Activated naive CD8-positive, alpha-beta T cell treated with anti-CD3 and anti-CD28 coated beads, Interleukin-2, amount 50 U/mL, for 24 hours (primary cell): ENCODE measurements around the gene HOMER2.
A peak's percentile ranks its signal among the peaks of the same experiment; 100 is the strongest.

Source experiments
- ATAC-seq: fragments of 150-1000 bp; cut with Tn5 transposase; one replicate; pipeline ENCODE4 v1.10.0; 2021
- DNase-seq: peaks from one replicate; pipeline ENCODE4 v3.0.0; 2021
- H3K27ac Mint-ChIP-seq: one replicate; pipeline ENCODE4 v1.8.0; 2021; ENCODE audit warnings: mild to moderate bottlenecking, mixed read lengths
- H3K27me3 Mint-ChIP-seq: one replicate; pipeline ENCODE4 v1.8.0; 2021; ENCODE audit warnings: mixed read lengths
- H3K36me3 Mint-ChIP-seq: one replicate; pipeline ENCODE4 v1.8.0; 2021; ENCODE audit warnings: low read depth, mixed read lengths
- H3K4me1 Mint-ChIP-seq: one replicate; pipeline ENCODE4 v1.8.0; 2021; ENCODE audit warnings: mixed read lengths
- H3K4me3 Mint-ChIP-seq: one replicate; pipeline ENCODE4 v1.8.0; 2021; ENCODE audit warnings: mild to moderate bottlenecking, moderate library complexity, mixed read lengths
- H3K9me3 Mint-ChIP-seq: one replicate; pipeline ENCODE4 v1.8.0; 2021; ENCODE audit warnings: mixed read lengths

The HOMER2 gene

DNA sequence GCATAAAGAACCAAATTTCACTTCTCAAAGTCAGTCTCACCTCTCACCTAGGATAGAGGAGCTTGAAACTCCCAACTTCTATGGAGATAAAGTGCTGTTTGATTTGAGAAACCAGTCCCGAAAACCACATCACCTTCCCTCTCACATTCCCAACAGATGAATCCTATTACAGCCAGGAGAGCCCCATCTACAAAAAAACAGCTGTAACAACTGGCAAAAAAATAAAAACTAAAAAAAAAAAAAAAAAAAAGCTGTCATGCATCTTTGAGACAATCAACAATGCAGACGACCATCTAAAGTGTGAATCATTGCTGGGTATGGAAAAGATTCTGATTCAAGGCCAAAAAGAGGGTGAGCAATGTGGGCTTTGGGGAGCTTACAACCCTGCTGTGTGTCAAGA is 23.8 kb downstream of the HOMER2 start:
- Mint-ChIP-seq H3K4me3 (no peak overlapping the region), H3K27me3 (no peaks in the 10 kb centered on the region), H3K9me3 (no peaks in the 10 kb centered on the region), H3K27ac (no peak overlapping the region), H3K36me3 (no peaks in the 10 kb centered on the region), H3K4me1 (peaks cover 6% of the 10 kb centered on the region)
- ATAC-seq (no peak), DNase-seq (no peak)

DNA sequence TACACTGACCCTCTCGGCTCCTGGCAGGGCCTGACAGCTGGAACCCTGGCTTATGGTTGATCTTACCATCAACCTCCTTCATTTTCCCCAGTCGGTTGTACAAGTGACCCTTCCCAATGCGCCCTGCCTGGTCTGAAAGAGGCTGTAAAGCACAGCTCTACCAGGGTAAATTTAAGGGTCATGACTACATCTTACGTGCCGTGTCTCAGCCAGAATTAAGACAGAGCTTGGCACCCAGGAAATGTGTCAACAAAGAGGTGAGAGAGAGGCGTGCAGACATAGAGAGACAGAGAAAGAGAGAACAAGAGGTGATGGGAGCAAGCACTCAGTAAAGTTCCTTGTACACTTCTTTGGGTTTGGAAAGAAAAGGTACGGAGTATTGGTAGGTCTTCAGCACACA is 28.8 kb downstream of the HOMER2 start:
- ATAC-seq: no peak
- Mint-ChIP-seq H3K36me3 (no peaks in the 10 kb centered on the region), H3K4me1 (no peaks in the 10 kb centered on the region), H3K27ac (no peak overlapping the region), H3K4me3 (no peak overlapping the region), H3K27me3 (no peaks in the 10 kb centered on the region), H3K9me3 (no peaks in the 10 kb centered on the region)
- no peak for DNase-seq

DNA sequence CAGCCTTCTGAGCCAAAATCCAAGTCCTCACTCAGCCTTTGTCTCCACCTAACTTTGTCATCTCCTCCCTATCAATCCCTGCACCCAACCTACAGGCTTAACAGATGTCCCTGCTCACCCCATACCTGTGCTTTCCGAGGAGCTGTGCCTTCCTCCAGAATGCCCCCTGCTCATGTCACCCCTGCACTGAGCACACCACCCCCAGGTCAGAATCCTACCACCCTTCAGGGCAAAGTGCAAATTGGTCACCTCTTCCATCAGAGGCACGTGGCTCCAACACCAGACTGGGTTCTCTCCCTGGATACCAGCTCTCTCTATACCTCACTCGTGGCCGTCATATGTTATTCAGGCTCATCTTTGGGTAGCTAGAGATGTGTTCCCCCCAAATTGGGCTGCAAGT is 29.8 kb downstream of the HOMER2 start:
- no peak for DNase-seq
- ATAC-seq: no peak
- Mint-ChIP-seq H3K4me1 (no peaks in the 10 kb centered on the region), H3K27me3 (no peaks in the 10 kb centered on the region), H3K36me3 (no peaks in the 10 kb centered on the region), H3K27ac (no peak overlapping the region), H3K9me3 (no peaks in the 10 kb centered on the region), H3K4me3 (no peak overlapping the region)

DNA sequence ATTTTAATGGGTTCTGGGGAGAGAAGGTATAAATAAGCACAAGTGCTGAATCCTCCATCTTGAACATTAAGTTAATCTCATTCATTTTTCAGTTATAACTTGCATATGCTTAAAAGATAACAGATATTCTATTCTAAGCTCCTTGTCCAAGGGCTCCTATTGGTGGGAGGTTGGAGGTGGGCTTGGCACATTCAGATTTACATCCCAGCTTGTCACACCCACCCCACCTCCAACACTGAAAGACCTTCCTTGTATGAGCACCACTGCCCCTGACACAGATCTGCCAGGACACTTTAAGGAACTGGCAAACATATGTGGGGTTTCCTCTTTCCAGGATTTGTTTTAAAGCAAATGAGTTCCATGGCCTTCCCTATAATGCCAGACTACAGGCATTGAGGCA is 30.6 kb downstream of the HOMER2 start:
- Mint-ChIP-seq H3K4me3 (no peak overlapping the region), H3K4me1 (no peaks in the 10 kb centered on the region), H3K36me3 (no peaks in the 10 kb centered on the region), H3K27ac (no peak overlapping the region), H3K9me3 (no peaks in the 10 kb centered on the region), H3K27me3 (no peaks in the 10 kb centered on the region)
- ATAC-seq: no peak
- no peak for DNase-seq

DNA sequence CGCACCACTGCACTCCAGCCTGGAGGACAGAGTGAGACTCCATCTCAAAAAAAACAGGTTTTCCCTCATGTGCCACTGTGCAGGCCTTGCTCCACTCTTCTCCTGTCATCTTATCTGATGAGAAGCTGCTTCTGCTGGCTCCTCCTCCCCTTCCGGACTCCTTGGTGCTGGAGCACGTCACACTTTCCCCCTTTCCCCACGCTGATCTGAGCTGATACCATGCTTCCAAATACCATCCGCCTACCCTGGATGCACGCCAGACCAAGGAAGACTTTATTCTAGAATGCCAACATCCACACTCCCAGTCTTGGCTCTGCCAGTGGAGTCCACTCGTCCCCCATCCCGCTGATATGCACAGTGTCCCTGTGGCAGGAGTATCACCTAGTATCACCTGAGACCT is 31.3 kb downstream of the HOMER2 start:
- Mint-ChIP-seq H3K9me3 (no peaks in the 10 kb centered on the region), H3K36me3 (no peaks in the 10 kb centered on the region), H3K27me3 (no peaks in the 10 kb centered on the region), H3K4me3 (no peak overlapping the region), H3K27ac (no peak overlapping the region), H3K4me1 (no peaks in the 10 kb centered on the region)
- ATAC-seq (no peak), DNase-seq (no peak)

DNA sequence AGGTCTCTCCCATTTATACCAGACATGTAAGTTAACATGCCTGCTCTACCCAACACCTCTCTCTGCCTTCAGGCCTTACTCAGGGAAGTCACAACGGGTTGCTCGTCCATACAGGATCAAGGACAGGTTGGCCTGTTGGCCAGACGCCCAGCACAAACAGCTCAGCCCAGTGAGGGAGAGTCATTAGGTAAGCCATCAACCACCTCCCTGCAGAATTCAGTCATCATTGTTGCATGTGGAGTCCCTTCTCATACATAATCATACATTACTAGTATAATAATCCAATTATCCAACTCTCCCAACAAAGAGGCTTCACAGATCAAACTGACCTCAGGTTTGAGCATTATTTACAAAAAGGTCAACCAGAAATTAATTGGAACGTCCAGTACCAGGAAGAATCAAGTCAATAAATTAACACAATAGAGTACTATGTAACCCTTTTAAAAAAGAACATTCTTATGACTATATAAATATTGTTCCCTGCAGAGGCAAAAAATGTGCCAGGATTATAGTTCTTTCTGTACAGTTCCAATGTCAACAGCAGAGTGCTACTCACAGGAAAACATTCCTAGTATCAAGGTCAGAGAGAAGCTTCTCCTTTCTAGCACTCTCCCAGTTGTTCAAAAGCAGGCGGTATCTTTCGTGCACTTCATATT is 33.2 kb downstream of the HOMER2 start:
- H3K9me3 Mint-ChIP-seq: no peaks in the 10 kb centered on the region
- no peak for ATAC-seq
- H3K27me3 Mint-ChIP-seq: no peaks in the 10 kb centered on the region
- no peak for DNase-seq
- H3K4me1 Mint-ChIP-seq: no peaks in the 10 kb centered on the region
- no peaks in the 10 kb centered on the region for H3K36me3 Mint-ChIP-seq
- no peak overlapping the region for H3K4me3 Mint-ChIP-seq
- H3K27ac Mint-ChIP-seq: no peak overlapping the region

DNA sequence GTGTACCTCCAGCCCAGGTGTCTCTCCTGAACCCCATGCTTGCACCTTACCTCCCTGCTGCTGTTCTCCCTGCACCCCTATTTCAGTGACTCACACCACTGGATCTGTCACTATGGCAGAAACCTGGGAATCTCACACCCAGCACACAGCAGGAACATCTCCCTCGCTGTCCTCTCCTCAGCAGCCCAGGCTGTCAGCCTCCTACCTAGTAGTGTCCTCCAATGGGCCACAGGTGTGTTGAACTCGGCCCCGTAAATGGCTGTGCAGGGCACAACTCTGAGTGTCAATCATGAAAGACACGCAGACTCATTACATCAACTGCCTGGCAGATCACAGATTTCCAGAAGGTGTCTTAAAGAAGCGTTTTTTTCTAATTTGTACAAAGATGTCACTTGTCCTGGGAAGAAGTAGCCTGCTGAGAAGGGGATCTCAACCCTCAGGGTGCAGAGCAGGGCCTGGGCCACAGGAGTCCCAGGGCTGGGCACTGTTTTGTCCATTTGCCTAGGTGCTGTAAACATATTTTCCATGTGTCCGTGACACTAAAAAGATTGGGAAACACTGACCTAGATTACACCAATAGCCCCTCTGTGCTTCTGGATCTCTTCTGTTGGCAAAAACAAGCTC is 33.8 kb downstream of the HOMER2 start:
- no peak for ATAC-seq
- DNase-seq: no peak
- Mint-ChIP-seq H3K27me3 (no peaks in the 10 kb centered on the region), H3K27ac (no peak overlapping the region), H3K9me3 (no peaks in the 10 kb centered on the region), H3K4me1 (no peaks in the 10 kb centered on the region), H3K36me3 (no peaks in the 10 kb centered on the region), H3K4me3 (no peak overlapping the region)

DNA sequence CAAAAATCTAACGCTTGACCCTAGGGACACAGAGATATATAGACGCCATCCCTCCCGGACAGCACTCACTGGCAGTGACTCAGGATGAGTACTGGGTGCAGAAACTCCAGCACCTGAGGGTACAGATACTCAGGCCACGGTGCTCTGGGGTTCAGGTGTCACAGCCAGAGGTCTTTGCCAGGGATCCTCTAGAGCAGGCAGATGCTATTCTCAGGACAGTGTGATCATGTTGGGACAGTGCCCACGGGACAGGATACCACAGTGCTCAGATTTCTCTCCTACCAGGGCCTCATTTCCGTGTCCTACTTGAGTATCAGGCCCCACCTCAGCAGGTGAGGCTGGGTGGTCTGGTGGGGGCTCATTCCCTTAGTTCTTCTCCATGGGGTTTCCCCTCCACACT is 34.4 kb downstream of the HOMER2 start:
- Mint-ChIP-seq H3K4me1 (no peaks in the 10 kb centered on the region), H3K36me3 (no peaks in the 10 kb centered on the region), H3K27me3 (no peaks in the 10 kb centered on the region), H3K9me3 (no peaks in the 10 kb centered on the region), H3K4me3 (no peak overlapping the region), H3K27ac (no peak overlapping the region)
- ATAC-seq: no peak
- no peak for DNase-seq

DNA sequence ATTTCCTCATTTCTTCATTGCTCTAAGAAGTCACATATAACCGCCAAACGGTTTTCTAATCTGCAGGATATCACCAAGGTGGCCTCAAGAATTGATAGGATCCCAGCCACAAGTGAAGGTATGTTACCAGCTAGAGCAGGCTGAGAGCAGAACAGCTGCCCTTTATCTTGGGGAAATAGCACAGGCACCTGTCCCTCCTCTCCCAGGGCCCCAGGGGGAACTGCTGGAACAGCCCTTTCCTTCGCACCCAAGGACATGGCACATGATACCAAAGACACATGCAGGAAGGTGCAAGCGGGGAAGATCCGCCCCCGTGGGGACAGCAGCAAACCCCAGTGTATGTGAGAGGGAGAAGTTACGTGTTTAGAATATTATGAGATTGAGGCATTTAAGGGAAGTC is 35.3 kb downstream of the HOMER2 start:
- H3K4me3 Mint-ChIP-seq: no peak overlapping the region
- H3K36me3 Mint-ChIP-seq: no peaks in the 10 kb centered on the region
- no peak overlapping the region for H3K27ac Mint-ChIP-seq
- H3K9me3 Mint-ChIP-seq: no peaks in the 10 kb centered on the region
- DNase-seq (no peak), ATAC-seq (no peak)
- H3K4me1 Mint-ChIP-seq: no peaks in the 10 kb centered on the region
- no peaks in the 10 kb centered on the region for H3K27me3 Mint-ChIP-seq

DNA sequence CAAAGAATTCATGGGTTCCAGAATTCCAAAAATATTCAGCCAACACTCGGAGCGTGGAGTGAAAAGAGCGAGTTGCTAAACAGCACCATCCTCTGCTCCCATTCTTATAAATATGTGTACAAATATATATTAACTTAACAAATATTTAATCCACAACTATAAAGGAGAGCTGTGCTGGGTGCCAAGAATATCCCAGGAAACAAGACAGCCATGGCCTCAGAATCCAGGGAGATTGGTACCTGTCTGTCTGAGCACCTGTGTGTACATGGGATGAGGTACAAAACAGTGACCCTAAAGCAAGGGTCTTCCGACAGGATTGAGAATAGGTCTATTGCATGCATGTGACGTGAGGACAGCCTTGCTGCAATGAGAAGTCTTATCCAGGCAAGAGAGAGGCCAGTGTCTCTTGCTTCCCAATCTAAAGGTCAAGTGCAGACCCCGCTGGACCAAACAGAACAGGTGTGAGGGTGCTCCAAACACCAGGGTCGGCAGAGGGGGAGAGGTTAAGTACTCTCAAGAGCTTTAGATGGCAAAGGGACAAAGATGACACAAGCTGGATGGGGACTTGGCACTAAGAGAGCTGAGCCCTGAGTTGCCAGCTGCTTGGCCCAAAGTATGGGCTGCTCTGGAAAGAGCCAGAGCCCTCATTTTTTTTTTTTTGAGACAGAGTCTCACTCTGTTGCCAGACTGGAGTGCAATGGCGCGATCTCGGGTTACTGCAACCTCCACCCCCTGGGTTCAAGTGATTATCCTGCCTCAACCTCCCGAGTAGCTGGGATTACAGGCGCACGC is 36.2 kb downstream of the HOMER2 start:
- Mint-ChIP-seq H3K9me3 (no peaks in the 10 kb centered on the region), H3K4me3 (no peak overlapping the region), H3K27ac (no peak overlapping the region), H3K27me3 (no peaks in the 10 kb centered on the region), H3K4me1 (no peaks in the 10 kb centered on the region), H3K36me3 (no peaks in the 10 kb centered on the region)
- ATAC-seq: no peak
- DNase-seq: no peak

DNA sequence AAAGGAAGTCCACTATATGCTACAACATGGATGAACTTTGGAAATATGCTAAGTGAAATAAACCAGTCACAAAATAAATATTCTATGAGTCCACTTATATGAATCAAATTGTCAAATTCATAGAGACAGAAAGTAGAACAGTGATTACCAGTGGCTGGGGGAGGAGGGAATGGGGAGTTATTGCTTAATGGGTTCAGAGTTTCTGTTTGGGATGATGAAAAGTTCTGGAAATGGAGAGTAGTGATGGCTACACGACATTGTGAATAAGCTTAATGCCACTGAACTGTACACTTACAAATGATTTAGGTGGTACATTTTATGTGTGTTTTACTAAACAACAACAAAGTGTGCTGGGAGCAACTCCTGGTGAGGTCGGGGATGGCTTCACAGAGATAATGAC is 38.1 kb downstream of the HOMER2 start:
- DNase-seq (no peak), ATAC-seq (no peak)
- peaks cover 2% of the 10 kb centered on the region for H3K9me3 Mint-ChIP-seq
- H3K27ac Mint-ChIP-seq: no peak overlapping the region
- no peaks in the 10 kb centered on the region for H3K4me1 Mint-ChIP-seq
- peaks cover 1% of the 10 kb centered on the region for H3K36me3 Mint-ChIP-seq
- H3K27me3 Mint-ChIP-seq: no peaks in the 10 kb centered on the region
- H3K4me3 Mint-ChIP-seq: no peak overlapping the region

DNA sequence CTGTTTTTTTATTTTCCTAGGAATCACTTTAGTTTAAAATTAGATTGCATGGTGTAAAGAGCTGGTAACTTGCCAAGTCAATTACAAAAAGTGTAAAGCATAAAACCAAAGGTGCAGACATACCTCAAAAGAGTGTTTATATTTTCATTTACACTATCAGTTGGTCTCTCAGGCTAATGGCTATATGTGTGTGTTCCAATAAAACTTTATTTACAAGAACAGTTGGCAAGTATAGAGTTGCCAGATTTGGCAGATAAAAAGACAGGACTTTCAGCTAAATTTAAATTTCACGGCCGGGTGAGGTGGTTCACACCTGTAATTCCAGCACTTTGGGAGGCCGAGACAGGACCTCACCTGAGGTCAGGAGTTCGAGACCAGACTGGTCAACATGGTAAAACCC is 41.1 kb downstream of the HOMER2 start:
- Mint-ChIP-seq H3K36me3 (peaks cover 8% of the 10 kb centered on the region), H3K4me3 (no peak overlapping the region), H3K27me3 (peaks cover 2% of the 10 kb centered on the region)

DNA sequence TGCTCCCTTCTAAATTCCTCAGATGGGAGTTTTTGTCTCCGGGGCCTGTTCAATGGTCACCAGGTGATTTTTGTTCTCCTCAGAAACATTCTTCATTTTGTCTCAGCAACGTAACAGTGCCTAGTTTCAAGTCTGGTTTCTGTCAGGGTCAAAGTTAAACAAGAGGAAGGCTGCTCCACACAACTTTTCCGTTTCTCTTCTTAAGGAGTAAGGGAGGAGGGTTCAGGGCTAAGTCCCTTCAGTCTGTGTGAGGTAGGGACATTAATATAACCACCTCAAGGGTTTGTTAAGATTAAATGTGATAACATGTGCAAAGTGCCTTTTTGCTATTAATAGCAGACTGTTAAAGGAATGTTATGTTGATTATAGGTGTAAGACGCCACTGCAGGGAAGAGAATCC is 41.8 kb downstream of the HOMER2 start:
- H3K4me1 Mint-ChIP-seq: no peaks in the 10 kb centered on the region
- H3K27ac Mint-ChIP-seq: no peak overlapping the region
- peaks cover 31% of the 10 kb centered on the region for H3K9me3 Mint-ChIP-seq
- H3K4me3 Mint-ChIP-seq: no peak overlapping the region
- peaks cover 8% of the 10 kb centered on the region for H3K36me3 Mint-ChIP-seq
- no peak for DNase-seq
- peaks cover 2% of the 10 kb centered on the region for H3K27me3 Mint-ChIP-seq
- ATAC-seq: no peak

More for the DNA sequence above, 41.1 kb downstream of the HOMER2 start:
- no peaks in the 10 kb centered on the region for H3K4me1 Mint-ChIP-seq
- ATAC-seq: no peak
- peaks cover 30% of the 10 kb centered on the region for H3K9me3 Mint-ChIP-seq
- H3K27ac Mint-ChIP-seq: no peak overlapping the region
- no peak for DNase-seq

DNA sequence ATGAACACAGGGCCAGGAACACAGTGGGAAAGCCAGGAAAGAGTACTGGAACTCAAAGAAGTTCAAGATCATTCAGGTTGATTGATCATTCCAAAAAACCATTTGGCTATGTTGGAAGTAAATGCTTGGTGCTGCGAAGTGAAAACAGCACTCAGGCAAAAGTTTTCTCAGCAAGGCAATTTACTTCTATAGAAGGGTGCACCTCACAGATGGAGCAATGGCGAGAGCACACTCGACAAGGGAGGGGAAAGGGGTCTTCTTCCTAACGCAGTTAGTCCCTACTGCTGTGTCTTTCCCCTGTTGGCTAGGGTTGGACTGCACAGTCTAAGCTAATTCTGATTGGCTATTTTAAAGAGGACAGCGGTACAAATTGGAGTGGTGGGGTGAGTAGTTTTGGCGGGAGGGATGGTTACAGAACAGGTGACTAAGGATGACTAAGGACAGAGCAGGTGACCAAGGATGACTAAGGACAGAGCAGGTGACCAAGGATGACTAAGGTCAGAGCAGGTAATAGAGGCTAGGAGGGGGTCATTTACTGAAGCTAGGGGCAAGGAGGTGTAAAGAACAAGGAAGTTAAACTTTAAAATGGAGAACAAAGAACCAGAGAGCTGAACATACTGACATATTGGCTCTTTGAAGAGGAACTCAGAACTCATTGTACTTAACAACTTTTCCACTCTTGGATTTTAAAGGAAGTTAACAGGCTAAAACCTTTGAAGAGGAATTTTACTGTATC is 43.3 kb downstream of the HOMER2 start:
- ATAC-seq (no peak), DNase-seq (no peak)
- Mint-ChIP-seq H3K36me3 (peaks cover 8% of the 10 kb centered on the region), H3K9me3 (peaks cover 31% of the 10 kb centered on the region), H3K4me1 (peaks cover 2% of the 10 kb centered on the region), H3K4me3 (no peak overlapping the region), H3K27me3 (peaks cover 2% of the 10 kb centered on the region), H3K27ac (no peak overlapping the region)

DNA sequence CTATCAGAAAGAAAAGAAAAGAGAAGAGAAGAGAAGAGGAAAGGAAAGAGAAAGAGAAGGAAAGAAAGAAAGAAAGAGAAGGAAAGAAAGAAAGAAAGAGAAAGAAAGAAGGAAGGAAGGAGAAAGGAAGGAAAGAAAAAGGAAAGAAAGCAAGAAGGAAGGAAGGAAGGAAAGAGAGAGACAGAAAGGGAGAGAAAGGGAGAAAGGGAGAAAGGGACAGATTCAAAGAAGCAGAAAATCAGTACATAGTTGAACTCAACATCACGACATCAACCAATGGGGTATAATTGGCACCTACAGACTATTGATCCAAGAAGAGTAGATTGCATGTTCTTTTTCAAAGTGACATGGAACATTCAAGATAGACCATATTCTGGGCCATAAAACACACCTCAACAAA is 45.2 kb downstream of the HOMER2 start:
- peaks cover 31% of the 10 kb centered on the region for H3K9me3 Mint-ChIP-seq
- peak overlapping the region; percentile 7 for H3K27ac Mint-ChIP-seq

More for the DNA sequence above, 45.2 kb downstream of the HOMER2 start:
- H3K4me3 Mint-ChIP-seq: no peak overlapping the region
- H3K27me3 Mint-ChIP-seq: peaks cover 2% of the 10 kb centered on the region
- no peak for DNase-seq
- H3K4me1 Mint-ChIP-seq: peaks cover 2% of the 10 kb centered on the region
- ATAC-seq: no peak
- H3K36me3 Mint-ChIP-seq: peaks cover 8% of the 10 kb centered on the region
